DLD1 (cell line): ENCODE measurements around the gene CFC1.
"Not testable (repeated sequence)": the region's sequence is repeated elsewhere in the genome, so short reads cannot be mapped to it uniquely, and the experiment has no call there.

Experiments
- in situ Hi-C: cut with HindIII; loops from 2 replicates; pipeline ENCODE4 v1.10.0; 2017; ENCODE audit warnings: low sequenced_read_pairs

The CFC1 gene

DNA sequence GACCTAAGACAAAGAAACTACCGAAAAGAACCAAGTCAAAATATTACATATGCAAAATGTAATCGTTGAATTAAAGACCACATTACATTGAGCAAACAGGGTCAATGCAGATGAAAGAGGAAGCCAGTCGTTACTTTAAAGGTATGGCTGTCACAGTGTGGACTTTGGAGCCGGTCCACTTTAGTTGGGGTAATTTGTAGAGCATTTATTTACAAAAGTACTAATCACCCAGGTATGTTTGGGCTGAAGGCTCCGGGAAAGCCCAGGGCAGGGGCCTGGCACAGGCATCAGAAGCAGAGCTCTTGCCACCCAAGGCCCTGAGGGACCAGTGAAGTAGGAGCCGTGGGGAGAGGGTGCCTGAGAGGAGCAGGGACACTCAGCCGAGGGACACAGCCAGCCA is 15.8 kb downstream of the CFC1 start:
- in situ Hi-C loops: not testable (repeated sequence)

DNA sequence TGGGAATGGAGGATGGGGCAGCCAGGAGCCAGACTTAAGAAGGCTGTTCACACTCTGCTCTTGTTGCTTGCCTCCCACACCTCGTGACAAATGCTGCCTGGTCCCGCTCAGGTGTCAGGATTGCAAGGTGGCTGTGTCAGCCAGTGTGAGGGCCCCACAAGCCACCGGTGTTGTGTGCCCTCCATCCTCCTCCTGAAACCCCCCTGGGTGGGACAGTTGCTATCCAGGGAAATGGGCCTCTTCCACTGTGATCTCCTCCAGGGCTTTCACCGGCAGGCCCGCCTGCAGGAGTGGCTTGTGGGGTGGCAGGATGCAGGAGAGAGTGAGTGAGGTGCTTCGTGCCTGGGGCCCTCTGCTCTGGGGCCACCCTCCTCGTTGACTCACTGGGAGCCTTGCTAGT is 16.4 kb downstream of the CFC1 start:
- in situ Hi-C loops: not testable (repeated sequence)

DNA sequence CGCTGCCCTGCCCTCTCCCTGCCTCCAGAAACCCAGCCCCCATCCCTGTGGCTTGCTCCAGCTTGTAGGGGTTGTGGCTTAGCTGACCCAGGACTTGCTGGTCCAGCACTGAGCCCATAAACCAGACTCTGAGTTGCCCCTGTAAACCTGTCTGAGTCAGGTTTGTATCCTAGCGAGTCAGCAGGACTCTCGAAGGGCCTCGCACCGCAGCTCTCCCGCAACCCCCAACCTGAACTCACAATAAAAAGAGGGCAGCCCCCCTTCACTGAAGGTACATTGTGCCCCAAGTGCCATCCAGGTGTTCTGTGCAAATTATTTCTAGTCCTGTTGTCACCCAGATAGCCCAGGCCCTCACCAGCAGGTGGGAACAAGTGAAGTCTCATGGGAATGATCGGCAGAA is 17.9 kb downstream of the CFC1 start:
- in situ Hi-C loops: not testable (repeated sequence)

DNA sequence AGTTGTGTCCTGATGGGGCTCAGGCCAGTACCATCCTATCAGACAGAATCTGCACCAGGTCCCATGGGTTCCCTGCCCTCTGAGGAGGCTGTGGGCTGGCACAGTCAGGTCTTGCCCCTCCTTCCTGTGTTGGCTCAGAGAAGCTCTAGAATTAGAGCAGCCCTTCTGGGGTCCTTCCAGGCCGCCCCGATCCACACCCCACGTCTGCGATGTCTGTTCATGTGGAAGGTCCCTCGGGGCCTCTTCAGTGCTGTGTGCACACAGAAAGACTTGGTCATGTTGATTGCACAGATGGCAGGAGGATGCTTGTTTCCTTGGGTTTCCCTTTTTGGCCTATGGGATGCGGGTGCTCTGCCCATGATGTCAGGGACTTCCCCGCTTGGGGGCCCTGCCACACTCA is 20.3 kb downstream of the CFC1 start:
- in situ Hi-C loops: not testable (repeated sequence)

DNA sequence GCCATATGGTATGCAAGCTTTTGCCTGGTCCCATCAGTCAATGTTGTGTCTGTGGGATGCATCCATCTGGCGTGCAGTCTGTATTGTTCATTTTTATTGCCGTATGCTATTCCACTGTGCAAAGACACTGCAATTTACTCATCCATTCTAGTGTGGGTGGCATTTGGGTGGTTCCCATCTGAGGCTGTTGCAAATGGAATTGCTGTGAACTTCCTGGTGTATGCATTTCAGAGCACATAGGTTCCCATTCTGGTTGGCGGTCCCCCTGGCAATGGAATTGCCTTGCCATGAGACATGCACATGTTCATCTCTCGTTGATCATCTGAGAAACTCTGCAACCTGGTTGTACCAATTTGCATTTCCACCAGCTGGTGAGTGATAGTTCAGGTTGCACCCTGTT is 21.8 kb downstream of the CFC1 start:
- in situ Hi-C loops: not testable (repeated sequence)

DNA sequence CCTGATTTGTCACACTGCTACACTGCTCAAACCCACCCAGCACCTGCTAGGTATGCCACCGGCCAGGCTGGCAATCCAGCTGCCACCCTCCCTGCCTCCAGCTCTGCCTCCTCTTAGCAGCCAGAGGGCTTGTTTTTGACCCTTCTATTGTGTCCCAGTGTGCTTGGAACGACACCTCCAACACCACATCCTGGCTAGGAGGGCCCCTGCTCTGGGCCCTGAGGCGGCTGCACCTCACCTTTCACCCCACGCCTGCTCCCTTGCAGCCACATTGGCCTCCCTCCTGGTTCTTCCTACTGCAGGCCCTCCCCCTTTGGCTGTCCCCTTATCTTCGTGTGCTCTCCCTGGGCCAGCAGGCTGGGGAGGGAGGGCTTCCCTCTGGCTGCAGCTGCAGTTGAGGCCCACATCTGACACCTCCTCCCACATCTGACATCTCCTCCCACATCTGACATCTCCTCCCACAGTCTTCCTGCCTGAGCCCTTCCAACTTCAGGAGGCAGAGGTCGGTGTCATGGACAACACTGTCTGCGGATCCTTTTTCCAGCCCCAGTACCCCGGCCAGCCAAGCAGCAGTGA is 23.1 kb downstream of the CFC1 start:
- in situ Hi-C loops: not testable (repeated sequence)

DNA sequence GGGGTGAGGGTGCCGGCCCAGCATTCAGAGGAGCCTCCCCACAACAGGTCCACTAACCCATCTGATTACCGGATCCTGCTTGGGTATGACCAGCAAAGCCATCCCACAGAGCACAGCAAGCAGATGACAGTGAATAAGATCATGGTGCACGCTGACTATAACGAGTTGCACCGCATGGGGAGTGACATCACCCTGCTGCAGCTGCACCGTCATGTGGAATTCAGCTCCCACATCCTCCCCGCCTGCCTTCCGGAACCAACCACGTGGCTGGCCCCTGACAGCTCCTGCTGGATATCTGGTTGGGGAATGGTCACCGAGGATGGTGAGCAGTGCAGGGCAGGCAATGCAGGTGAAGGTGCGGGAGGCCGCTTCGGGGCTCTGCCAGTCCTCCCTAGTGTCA is 25.1 kb downstream of the CFC1 start:
- in situ Hi-C loops: not testable (repeated sequence)

DNA sequence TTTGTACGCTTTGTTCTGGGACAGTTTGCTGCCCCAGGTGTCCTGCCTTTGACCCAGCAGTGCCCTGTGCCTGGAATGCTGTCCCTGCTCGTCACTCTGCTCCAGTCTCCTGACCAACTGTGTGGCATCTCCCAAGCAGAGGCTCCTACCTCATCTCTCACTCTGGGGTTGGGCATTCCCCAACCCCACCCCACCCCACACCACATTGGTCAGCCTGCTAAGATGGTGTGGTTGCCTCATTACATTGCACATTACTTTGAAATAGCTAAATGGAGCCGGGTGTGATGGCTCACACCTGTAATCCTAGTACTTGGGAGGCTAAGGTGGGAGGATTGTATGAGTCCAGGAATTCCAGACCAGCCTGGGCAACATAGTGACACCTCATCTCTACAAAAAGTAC is 27.4 kb downstream of the CFC1 start:
- in situ Hi-C loops: not testable (repeated sequence)

DNA sequence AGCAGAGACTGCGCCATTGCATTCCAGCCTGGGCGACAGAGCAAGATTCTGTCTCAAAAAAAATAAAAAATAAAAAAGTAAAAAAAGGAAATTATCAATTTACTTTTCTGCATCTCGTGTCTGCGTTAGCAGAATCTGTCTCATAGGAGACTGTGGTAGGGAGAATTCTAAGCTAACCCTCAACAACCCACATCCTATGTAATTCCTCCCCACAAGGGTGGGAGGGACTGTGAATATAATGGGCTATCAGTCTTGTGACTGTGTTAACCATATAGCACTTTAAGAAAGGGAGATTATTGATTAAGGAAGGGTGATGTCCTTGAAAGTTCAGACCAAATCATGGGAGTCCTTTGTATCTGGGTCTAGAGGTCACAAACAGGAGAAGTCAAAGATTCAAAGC is 33.2 kb downstream of the CFC1 start:
- in situ Hi-C loops: not testable (repeated sequence)

DNA sequence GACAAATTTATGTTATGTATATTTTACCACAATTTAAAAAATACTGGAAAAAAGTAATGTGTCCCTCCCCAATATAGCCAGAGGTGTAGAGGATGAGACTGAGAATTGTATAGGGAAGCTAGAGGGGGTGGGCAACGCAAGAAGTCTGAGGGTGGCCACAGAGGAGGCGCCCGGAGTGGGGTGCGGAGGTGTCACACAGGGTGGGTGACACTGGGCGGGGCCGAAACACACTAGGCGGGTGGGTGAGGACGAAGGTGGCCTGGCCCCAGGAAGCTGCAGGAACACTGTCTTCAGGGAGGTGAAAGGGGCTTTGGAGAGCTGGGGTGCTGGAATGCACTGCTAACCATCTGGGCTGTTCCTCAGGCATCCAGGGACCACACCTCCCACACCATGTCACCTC is 42.9 kb downstream of the CFC1 start:
- in situ Hi-C loops: not testable (repeated sequence)

DNA sequence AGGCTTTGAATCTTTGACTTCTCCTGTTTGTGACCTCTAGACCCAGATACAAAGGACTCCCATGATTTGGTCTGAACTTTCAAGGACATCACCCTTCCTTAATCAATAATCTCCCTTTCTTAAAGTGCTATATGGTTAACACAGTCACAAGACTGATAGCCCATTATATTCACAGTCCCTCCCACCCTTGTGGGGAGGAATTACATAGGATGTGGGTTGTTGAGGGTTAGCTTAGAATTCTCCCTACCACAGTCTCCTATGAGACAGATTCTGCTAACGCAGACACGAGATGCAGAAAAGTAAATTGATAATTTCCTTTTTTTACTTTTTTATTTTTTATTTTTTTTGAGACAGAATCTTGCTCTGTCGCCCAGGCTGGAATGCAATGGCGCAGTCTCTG is 45.2 kb downstream of the CFC1 start:
- in situ Hi-C loops: not testable (repeated sequence)

DNA sequence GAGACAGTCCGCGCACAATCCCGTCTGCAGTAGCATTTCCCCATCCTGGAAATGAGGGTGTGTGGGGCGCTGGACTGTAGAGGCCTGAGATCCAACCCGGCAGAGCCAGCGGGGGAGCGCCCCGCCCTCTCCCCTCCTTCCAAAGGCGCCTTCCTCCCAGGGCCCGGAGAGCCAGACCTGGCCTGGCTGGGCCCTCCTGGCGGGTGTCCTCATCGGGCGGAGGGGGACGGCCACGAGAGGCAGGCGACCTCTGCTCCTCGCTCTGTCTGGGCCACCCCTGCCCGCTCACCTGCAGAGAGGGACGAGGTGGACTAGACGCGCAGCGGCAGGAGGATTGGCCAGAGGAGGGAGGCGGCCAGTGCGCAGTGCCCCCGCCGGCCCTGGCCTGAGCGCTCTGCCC is 49.9 kb downstream of the CFC1 start:
- in situ Hi-C loops: not testable (repeated sequence)

DNA sequence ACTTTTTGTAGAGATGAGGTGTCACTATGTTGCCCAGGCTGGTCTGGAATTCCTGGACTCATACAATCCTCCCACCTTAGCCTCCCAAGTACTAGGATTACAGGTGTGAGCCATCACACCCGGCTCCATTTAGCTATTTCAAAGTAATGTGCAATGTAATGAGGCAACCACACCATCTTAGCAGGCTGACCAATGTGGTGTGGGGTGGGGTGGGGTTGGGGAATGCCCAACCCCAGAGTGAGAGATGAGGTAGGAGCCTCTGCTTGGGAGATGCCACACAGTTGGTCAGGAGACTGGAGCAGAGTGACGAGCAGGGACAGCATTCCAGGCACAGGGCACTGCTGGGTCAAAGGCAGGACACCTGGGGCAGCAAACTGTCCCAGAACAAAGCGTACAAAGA is 51.0 kb downstream of the CFC1 start:
- in situ Hi-C loops: not testable (repeated sequence)

DNA sequence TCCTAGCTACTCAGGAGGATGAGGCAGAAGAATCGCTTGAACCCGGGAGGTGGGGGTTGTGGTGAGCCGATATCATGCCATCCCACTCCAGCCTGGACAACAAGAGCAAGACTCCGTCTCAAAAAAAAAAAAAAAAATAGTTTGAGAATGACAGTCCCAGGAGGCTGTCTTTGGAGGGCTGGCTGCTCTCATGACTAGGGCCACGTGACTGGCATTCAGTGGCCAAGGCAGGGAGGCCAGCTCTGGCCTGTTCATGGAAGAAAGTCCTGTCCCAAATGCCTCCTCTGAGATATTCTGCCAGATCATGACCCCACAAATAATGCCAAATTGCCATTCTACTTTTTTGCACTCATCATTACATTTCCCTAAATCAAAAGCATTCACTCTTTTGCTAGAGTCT is 54.4 kb downstream of the CFC1 start:
- in situ Hi-C loops: not testable (repeated sequence)

DNA sequence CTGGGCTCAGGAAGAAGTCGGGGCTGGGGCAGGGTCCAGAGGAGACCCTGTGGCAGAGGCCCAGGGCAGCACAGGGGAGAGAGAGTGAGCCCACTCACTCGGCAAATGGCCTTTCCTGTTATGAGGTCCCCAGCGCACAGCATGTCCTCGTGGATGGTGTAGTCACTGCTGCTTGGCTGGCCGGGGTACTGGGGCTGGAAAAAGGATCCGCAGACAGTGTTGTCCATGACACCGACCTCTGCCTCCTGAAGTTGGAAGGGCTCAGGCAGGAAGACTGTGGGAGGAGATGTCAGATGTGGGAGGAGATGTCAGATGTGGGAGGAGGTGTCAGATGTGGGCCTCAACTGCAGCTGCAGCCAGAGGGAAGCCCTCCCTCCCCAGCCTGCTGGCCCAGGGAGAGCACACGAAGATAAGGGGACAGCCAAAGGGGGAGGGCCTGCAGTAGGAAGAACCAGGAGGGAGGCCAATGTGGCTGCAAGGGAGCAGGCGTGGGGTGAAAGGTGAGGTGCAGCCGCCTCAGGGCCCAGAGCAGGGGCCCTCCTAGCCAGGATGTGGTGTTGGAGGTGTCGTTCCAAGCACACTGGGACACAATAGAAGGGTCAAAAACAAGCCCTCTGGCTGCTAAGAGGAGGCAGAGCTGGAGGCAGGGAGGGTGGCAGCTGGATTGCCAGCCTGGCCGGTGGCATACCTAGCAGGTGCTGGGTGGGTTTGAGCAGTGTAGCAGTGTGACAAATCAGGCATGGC is 55.4 kb downstream of the CFC1 start:
- in situ Hi-C loops: not testable (repeated sequence)

DNA sequence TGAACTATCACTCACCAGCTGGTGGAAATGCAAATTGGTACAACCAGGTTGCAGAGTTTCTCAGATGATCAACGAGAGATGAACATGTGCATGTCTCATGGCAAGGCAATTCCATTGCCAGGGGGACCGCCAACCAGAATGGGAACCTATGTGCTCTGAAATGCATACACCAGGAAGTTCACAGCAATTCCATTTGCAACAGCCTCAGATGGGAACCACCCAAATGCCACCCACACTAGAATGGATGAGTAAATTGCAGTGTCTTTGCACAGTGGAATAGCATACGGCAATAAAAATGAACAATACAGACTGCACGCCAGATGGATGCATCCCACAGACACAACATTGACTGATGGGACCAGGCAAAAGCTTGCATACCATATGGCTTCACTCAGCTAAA is 56.6 kb downstream of the CFC1 start:
- in situ Hi-C loops: not testable (repeated sequence)
